NCI-H1694 (cell line): ENCODE results near the gene TLCD2.
"Not testable (repeated sequence)": the region's sequence is repeated elsewhere in the genome, so short reads cannot be mapped to it uniquely, and the experiment has no call there.

ENCODE experiments used
- DNase-seq: peaks from one replicate; lab custom pipeline; 2025; lab: John Stamatoyannopoulos, UW

Gene TLCD2, protein sequence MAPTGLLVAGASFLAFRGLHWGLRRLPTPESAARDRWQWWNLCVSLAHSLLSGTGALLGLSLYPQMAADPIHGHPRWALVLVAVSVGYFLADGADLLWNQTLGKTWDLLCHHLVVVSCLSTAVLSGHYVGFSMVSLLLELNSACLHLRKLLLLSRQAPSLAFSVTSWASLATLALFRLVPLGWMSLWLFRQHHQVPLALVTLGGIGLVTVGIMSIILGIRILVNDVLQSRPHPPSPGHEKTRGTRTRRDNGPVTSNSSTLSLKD

DNA sequence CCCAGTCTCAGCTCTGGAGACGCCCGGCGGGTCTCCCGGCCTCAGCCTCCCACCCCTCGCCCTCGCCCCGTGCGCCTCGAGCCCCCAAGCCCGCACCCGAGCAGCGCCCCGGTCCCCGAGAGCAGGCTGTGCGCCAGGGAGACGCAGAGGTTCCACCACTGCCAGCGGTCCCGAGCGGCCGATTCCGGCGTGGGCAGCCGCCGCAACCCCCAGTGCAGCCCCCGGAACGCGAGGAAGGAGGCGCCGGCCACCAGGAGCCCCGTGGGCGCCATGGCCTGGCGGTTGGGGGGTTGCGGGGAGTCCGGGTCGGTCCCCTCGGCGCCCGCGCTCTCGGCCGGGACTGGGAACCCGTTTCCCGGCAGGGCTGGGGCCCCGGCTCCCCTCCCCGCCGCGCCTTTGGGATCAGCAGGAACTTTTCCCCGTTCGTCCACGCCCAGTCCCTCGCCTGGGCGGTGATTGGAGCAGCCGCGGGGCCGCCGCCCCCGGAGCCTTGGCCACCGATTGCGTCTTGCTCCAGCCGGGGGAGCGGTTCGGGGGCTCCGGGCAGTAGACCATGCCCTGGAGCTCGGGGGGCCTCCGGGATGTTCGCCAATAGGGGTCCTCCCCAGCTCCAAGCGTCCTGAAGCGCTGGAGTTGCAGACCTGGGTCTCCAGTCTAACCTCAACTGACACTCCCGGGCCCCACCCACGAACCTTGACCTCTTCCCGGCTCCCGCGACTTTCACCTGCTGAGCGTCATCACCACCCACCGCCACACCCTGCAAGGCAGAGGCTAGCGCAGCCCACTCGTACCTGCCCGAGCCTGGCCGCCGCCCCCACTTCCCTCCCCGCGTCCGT lies at the start of gene TLCD2:
Gene TLCD2, minus strand, starts transcription at position 407 of the 836 bp plus-strand sequence. Its CDS starts 135 bp downstream, at position 272.
- no peak for DNase-seq

DNA sequence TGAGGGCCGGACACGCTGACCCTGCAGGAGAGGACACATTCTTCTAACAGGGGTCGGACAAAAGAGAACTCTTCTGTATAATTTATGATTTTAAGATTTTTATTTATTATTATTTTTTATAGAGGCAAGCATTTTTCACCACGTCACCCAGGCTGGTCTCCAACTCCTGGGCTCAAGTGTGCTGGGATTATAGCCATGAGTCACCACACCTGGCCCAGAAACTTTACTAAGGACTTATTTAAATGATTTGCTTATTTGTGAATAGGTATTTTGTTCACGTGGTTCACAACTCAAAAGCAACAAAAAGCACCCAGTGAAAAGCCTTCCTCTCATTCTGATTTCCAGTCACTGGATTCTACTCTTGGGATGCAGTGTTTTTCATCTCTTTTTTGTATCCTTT lies 49.4 kb upstream of the TLCD2 start:
- no peak for DNase-seq

DNA sequence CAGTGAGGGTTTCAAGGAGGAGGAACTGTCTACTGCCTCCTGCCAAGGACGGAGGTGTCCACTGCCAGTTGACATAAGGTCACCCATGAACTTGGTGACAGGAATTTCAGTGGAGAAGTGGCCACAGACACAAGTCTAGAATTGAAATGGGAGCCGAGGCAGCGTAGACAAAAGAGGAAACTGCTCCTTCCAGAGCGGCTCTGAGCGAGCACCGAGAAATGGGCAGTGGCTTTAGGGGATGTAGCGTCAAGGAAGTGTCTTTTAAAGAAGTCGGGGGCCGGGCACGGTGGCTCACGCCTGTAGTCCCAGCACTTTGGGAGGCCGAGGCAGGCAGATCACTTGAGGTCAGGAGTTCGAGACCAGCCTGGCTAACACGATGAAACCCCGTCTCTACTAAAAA lies 48.6 kb upstream of the TLCD2 start:
- no peak for DNase-seq

DNA sequence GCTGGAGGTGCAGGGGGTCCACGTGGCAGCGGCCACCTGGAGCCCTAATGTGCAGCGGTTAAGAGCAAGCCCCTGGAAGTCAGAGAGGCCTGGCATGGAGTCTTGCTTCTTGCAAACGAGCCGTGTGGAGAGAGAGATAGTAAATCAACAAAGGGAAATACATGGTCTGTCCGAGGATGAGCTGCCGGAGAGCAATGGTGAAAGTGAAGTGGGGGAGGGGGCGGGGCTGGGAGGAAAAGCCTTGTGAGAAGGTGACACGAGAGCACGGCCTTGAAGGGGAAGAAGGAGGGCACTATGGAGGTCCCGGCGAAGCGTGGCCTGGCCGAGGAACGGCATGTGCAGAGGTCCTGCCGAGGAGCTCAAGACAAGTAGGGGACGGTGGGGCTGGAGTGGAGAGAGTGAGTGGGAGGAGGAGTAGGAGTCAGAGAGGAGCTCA lies 45.7 kb upstream of the TLCD2 start:
- DNase-seq: no peak

DNA sequence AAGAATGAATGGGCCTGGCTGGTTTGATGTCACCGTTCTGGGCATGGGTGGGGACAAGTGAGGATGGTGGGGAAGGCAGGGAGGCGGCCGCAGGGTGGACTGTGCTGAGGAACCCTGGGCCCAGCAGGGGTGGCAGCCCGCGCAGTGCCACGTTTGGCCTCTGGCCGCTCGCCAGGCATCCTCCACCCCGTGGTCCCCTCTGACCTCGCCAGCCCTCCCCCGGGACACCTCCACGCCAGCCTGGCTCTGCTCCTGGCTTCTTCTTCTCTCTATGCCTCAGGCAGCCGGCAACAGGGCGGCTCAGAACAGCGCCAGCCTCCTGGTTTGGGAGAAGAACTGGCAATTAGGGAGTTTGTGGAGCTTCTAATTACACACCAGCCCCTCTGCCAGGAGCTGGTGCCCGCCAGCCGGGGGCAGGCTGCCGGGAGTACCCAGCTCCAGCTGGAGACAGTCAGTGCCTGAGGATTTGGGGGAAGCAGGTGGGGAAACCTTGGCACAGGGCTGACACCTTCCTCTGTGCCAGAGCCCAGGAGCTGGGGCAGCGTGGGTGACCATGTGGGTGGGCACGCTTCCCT lies 45.2 kb upstream of the TLCD2 start:
- peak; percentile 80 for DNase-seq

DNA sequence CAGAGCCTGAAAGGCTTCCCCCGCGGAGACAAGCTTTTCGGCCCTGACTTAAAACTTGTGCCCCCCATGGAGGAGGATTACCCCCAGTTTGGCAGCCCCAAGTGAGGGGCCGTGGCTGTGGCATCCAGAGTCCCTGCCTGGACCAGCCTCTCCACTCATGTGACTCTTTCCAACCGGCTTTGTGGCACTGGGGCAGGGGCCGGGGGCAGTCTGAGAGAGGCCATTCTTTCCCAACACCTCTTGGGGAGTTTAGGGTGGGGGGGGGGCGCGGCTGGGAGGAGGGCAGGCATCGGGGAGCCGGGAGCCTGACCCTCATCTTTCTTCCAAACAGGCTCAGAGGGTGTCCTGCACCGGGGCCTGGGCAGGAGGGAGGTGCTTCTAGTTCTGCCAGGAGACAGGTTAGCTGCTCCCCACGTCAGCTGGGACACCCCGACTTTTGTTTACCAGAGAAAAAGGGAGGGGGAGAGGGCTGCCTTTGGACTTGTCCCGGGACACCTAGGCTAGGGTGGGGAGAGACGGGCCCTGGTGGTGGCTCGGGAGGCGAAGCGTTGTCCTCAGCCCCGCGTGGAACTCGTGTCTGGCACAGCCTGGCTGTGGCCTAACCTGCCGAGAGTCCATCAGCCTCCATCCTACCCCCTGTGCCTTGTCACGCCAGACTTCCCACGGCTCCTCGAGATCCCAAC lies 44.4 kb upstream of the TLCD2 start:
- DNase-seq: no peak

DNA sequence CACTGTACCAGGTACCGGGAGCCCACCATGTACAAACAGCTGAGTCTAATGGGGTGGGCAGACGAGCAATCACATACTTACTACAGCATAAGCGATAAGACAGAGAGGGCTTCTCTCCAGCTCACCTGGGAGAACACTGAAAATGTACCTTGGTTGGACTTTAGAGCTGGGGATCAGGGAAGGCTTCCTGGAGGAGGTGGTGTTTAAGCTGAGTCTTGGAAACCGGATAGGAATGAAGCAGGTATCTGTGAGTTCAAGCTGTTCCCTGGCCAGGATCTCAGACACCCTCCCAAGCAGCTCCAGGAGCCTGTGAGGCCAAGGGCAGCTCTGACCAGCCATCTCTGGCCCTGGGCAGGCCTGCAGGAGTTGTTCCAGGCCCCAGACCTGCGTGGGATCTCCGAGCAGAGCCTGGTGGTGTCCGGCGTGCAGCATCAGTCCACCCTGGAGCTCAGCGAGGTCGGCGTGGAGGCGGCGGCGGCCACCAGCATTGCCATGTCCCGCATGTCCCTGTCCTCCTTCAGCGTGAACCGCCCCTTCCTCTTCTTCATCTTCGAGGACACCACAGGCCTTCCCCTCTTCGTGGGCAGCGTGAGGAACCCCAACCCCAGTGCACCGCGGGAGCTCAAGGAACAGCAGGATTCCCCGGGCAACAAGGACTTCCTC lies 43.7 kb upstream of the TLCD2 start:
- no peak for DNase-seq

DNA sequence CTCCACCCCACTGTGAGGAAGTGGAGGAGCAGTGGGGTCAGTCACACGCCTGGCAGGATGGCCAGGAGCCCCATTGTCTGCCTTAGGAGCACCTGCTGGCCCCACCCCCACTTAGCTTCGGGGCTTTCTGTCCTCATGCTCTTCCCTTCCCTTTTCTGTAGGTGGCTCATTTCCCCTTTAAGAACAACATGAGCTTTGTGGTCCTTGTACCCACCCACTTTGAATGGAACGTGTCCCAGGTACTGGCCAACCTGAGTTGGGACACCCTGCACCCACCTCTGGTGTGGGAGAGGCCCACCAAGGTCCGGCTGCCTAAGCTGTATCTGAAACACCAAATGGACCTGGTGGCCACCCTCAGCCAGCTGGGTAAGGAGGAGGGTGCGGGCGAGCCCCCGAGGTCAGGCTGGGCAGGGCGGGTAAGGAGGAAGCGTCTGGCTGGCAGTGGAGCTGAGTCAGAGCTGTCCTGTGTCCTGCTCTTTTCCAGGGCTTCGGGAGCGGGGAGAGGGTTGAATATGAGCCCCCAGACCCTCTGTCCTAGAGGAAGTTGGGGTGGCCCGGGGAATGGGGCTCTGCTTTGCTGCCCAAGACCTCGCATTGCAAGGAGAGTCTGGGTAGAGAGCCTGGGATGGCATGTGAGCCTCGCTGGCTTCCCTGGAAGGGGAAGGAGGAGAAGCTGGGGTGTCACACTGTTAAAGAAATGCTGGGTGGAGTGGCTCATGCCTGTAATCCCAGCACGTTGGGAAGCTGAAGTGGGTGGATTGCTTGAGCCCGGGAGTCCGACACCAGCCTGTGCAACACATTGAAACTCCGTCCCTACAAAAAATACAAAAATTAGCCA lies 42.5 kb upstream of the TLCD2 start:
- no peak for DNase-seq

DNA sequence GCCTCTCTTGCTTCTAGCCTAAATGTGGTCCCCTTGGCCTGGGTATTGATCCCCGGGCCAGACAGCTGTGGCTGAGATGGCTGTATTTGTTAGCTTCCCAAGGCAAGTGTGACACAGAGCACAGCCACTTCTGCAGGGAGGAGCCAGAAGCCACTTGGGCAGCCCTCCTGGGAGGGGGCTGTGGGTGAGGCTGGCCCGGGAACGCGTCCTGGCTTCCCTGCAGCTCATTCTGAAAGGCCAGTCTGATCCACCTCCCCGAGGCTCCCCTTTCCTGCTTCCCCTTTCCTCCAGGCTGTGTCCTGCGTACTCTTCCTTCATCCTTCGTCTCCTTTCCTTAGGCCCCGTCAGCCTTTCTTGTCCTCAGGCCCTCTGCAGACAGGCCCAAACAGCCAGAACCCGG lies 40.5 kb upstream of the TLCD2 start:
- DNase-seq: no peak

DNA sequence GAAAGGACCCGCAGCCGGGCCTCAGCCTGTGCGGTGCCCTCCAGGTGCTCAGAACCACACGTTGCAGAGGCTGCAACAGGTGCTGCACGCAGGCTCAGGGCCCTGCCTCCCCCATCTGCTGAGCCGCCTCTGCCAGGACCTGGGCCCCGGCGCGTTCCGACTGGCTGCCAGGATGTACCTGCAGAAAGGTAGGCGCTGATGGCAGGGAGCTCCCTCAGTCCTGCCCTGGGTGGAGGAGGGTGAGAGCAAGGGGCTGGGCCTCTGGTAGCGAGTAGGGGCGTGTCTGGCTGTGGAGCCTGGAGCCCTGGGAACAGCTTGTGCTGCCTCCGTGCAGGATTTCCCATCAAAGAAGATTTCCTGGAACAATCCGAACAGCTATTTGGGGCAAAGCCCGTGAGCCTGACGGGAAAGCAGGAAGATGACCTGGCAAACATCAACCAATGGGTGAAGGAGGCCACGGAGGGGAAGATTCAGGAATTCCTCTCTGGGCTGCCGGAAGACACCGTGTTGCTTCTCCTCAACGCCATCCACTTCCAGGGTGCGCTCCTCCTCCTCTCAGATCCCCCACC lies 36.9 kb upstream of the TLCD2 start:
- DNase-seq: no peak

DNA sequence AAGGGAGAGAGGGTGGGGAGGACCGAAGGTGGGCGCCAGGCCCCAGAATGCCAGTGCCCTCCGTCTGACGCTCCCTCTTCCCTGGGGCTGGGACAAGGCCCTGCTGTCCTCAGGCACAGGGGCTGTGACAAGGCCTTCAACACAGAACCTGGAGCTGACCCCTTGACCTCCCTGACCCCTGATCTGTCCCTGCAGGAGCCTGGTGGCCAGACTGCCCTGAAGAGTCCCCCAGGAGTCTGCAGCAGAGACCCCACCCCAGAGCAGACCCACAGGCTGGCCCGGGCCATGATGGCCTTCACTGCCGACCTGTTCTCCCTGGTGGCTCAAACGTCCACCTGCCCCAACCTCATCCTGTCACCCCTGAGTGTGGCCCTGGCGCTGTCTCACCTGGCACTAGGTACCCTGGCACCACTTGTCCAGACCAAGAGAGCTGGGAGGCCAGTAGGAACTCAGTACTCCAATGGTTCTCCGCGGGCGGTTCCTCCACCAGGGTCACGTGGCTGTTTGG lies 35.4 kb upstream of the TLCD2 start:
- no peak for DNase-seq

DNA sequence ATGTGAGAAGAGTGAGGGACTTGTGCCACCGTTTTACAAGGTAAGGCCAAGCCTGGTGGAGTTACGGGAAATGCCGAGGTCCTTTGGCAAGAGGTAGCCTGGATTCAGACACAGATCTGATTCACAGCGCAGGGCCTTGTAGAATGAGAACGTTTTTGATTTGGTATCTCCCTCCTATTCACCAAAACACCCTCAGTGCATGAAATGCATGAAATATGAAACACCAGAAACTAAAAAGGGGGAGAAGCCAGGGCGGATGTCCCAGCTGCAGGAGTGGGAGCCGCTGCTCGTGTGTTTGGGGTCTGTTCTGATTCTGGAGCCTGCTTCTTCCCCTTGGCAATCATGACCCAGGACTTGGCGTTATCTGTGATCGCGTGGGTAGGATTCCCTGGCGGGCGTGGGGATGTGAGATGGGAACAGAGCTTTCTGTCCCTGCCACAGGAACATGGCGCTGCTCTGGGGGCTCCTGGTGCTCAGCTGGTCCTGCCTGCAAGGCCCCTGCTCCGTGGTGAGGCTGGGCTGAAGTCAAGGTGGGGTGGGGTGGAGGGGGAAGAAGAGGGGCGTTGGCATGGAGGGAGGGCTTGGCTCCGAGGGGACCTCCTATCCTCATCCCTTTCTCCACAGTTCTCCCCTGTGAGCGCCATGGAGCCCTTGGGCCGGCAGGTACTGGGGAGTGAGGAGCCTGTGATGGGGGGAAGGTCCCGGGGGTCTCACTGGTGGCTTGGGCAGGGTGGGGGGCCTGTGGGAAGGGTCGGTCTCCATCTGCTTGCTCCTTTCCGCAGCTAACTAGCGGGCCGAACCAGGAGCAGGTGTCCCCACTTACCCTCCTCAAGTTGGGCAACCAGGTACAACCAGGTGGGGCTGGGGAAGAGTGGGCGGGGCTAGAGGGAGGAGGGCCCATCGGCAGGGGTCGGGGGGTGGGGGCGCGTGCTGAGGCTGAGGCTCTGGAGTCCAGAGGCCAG lies 34.7 kb upstream of the TLCD2 start:
- no peak for DNase-seq

DNA sequence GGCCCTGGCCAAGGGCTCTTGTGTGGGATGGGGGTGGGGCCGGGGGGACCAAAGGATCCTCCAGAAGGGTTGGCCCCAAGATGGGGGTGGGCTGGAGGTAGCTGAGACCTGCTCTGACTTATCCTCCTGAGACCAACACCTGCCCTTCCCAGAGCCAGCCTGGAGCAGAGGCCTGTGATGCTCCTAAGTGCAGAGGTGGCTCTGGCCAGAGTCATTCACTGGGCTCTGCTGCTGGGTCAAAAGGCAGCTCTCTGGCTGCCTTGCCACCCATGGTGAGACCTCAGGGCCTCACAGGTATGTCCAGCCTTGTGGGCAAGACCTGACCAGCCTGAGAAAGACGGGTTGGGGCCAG lies 32.9 kb upstream of the TLCD2 start:
- DNase-seq: no peak

DNA sequence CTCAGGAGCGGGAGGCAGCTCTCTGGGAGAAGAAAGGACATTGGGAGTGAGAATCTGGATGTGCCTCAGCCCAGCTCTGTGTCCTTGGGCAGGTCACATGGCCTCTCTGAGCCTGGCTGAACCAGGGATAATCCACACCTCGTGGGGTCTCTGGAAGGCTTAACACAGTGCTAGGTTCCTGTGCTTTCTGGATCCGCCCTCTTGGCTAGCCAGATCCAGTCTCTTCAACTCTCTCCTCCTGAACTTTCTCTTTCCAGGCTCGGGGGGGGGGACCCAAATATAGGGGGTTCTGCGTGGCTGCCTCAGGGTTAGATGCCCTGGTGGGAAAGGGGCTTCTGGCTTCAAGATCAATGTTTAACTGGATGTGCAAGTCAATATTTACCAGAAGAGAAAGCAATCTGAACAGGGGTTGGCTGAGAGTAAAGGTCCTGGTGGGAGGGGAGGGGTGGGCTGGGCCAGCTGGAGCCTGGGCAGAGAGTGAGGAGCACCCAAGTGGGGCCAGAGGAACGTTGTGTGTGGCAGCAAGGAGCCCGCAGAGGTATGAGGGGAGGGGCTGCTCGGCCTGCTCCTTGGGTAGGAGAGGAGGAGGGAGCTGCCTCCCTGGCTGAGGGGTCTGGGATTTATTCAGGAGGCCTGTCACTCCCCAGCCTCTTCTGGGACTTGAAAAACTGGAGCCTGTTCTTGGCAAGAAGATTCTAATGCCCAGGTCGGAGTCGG lies 32.4 kb upstream of the TLCD2 start, which contains the start of gene SERPINF2:
Gene SERPINF2, plus strand, starts transcription at position 501 of the 717 bp plus-strand sequence. CDS start 2,125 bp downstream, outside the sequence.
- no peak for DNase-seq

DNA sequence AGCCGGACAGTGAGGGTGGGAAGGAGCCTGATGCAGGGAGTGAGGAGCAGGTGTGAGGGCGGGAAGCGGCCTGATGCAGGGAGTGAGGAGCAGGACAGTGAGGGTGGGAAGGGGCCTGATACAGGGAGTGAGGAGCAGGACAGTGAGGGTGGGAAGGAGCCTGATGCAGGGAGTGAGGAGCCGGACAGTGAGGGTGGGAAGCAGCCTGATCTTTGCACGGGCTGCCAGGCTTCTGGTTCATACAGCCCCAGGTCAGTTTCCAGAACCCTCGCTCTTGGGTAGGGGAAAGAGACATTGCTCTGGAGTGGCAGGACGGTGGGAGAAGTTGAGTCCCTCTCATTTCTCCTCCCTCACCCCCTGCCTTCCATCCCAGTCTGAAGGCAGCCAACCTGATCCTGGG lies 31.7 kb upstream of the TLCD2 start:
- DNase-seq: not testable (repeated sequence)

DNA sequence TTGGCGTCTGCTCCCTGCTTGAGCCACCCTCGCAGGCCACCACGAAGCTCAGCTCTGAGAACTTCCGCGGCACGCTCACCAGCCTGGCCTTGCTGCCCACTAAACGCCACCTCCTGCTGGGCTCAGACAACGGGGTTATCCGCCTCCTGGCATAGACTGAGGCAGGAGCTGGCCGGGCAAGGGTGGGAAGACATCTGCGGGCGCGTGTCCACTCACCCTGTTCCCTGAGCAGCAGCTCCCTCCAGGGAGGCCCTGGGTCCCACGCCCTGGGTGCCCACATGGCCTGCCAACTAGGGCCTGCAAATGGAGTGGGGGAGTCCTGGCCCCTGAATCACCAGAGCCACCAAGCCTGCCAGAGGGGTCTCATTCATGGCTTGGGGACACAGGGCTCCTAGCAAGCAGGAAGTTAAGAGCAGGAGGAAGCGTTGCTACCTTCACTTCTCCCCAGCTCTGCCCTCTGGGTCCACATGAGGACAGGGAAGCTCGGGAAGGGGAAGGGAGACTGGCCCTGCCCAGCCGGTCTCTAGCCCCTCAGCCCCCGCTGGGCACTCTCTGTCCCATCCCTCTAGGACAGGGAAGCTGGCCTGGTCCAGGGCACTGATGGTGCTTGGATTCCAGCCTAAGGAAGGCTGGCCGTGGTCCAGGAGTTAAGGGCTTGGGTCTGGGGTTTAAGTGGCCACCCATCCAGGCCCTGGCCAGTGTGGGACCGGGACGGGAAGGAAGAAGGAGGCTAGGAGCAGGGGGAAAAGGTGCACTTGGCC lies 27.5 kb upstream of the TLCD2 start:
- DNase-seq: no peak

DNA sequence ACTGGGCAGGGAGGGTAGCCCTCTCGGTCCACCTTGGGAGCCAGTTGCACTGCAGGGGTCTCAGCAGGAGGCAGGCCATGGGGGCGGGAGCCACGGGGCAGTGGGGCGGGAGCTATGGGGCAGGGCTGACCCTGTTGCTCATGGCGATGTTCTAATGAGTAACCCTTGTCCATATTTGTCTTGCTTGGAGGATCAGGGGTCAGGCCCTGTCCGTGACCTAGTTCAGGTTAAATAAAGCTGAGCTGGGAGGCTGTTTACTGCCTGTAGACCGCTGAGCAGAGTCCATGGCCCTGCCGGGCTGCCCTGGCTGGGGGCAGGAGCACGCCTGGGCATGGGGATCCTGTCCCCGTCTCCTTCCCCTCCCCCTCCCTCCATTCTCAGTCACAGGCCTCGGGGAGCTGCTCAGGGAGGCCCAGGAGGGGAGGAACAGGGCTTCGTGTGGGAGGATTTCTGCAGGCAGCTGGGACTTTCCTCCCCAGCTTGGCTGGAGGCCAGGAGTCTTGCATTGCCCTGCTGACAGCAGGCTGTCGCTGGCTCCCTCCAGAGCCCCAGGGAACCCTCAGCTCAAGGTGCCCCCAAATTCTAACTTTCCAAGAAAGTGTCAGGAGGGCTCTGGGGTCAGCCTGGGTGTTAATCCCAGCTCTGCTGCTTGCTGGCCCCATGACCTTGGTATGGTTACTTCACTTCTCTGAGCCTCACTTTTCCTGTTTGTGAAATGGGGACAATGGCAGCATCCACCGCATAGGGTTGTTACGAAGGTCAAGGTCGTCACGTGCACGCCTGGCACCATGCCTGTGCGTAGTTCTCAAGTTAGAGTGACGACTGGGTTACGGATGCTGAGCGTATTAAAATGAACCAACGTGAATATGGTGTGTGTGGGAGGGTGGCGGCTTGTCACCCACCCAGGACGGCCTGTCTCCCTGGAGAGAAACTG lies 26.4 kb upstream of the TLCD2 start:
- DNase-seq: peak; percentile 28
